ENCODE measurements around the gene CTF1.
"Not testable (repeated sequence)": the region's sequence is repeated elsewhere in the genome, so short reads cannot be mapped to it uniquely, and the experiment has no call there.

The CTF1 gene

GRCh38 chr16:30889721-30890120 is 6.7 kb upstream of the CTF1 start:
- H3K27me3 ChIP-seq (ENCODE audit: low read depth, low read length) = no peaks in the 10 kb centered on the region
- H3K27ac ChIP-seq (ENCODE audit: low read length) = no peak overlapping the region
- no peak overlapping the region for H3K4me3 ChIP-seq (ENCODE audit: low read depth in 1 of 2, low read length in 2 of 2)
- no peaks in the 10 kb centered on the region for H3K9me3 ChIP-seq (ENCODE audit: control insufficient read depth in 1 of 2, low read length in 2 of 2)
- H3K36me3 ChIP-seq (ENCODE audit: control insufficient read depth in 1 of 2, insufficient read depth in 2 of 2, low read length in 2 of 2) = peaks cover 6 to 34% of the 10 kb centered on the region in 2 donors
- H3K4me1 ChIP-seq (ENCODE audit: control insufficient read depth in 1 of 2, insufficient read depth in 2 of 2, low read length in 2 of 2) = peaks cover 14 to 19% of the 10 kb centered on the region in 2 donors

GRCh38 chr16:30891043-30891823 is 5.2 kb upstream of the CTF1 start:
- Histone ChIP-seq H3K36me3 (ENCODE audit: control insufficient read depth in 1 of 2, insufficient read depth in 2 of 2, low read length in 2 of 2) (peaks cover 6 to 25% of the 10 kb centered on the region in 2 donors), H3K4me1 (ENCODE audit: control insufficient read depth in 1 of 2, insufficient read depth in 2 of 2, low read length in 2 of 2) (peaks cover 25 to 29% of the 10 kb centered on the region in 2 donors)
- not testable (repeated sequence) for H3K27ac ChIP-seq (ENCODE audit: low read length); H3K4me3 ChIP-seq (ENCODE audit: low read depth in 1 of 2, low read length in 2 of 2); H3K27me3 ChIP-seq (ENCODE audit: low read depth, low read length); H3K9me3 ChIP-seq (ENCODE audit: control insufficient read depth in 1 of 2, low read length in 2 of 2)

- Histone ChIP-seq H3K4me1 (ENCODE audit: control insufficient read depth in 1 of 2, insufficient read depth in 2 of 2, low read length in 2 of 2) (peaks cover 25 to 34% of the 10 kb centered on the region in 2 donors), H3K9me3 (ENCODE audit: control insufficient read depth in 1 of 2, low read length in 2 of 2) (no peaks in the 10 kb centered on the region), H3K4me3 (ENCODE audit: low read depth in 1 of 2, low read length in 2 of 2) (peak overlapping the region; percentile 73 to 89), H3K27me3 (ENCODE audit: low read depth, low read length) (no peaks in the 10 kb centered on the region), H3K36me3 (ENCODE audit: control insufficient read depth in 1 of 2, insufficient read depth in 2 of 2, low read length in 2 of 2) (peaks cover 6 to 25% of the 10 kb centered on the region in 2 donors), H3K27ac (ENCODE audit: low read length) (no peak overlapping the region)
Measured at GRCh38 chr16:30892670-30893416, 3.6 kb upstream of the CTF1 start.

- H3K4me1 ChIP-seq (ENCODE audit: control insufficient read depth in 1 of 2, insufficient read depth in 2 of 2, low read length in 2 of 2) = peaks cover 25 to 34% of the 10 kb centered on the region in 2 donors
- no peaks in the 10 kb centered on the region for H3K27me3 ChIP-seq (ENCODE audit: low read depth, low read length)
- peak overlapping the region; percentile 69 for H3K27ac ChIP-seq (ENCODE audit: low read length)
Measured at GRCh38 chr16:30893417-30893743, 3.0 kb upstream of the CTF1 start.

DNA sequence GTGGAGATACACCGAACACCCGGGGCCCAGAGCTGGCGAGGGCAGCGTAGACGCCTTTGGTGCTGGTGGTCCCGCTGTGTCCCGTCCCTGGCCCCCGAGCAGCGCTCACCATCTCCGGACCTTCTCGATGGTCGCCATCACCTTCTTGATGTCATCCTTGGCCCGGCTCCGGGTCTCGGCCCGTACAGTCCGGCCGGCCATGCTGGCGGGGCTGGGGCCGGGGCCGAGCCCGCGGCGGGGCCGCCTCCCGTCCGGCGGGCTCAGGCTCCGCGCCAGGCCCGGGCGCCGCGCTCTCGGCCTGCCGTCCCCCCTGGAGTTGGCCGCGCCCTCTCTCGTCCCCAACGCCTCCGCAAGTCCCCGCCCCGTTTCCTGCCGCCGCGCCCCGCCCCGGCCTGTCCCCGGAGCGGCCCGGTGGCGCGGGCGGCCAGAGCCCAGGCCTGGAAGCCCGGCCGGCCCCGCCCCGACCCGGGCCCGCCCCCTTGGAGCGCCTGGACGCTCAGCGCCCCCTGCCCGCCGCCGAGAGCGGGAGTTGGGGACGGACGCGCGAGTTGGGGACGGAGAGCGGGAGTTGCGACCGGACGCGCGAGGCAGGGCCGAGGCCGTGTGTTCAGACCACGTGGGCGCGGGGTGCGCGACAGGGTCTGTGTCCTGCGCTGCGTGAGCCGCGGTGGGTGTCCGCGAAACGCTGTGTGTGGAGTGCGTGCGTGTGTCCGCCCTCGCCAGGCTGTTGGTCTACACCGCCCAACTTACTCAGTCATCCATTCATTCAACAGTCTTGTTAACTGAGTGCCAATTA is 2.5 kb upstream of the CTF1 start, which contains the start of gene BCL7C:
TSS of gene BCL7C (minus strand) at position 334 of the 796 bp plus-strand sequence. CDS start at position 201, 133 bp downstream.
- H3K4me3 ChIP-seq (ENCODE audit: low read depth in 1 of 2, low read length in 2 of 2) = peak within 1 kb of the TSS; percentile 73 to 89
- H3K27me3 ChIP-seq (ENCODE audit: low read depth, low read length) = no peaks in the 10 kb centered on the region
- no peaks in the 10 kb centered on the region for H3K9me3 ChIP-seq (ENCODE audit: control insufficient read depth in 1 of 2, low read length in 2 of 2)
- peak within 1 kb of the TSS; percentile 76 for H3K27ac ChIP-seq (ENCODE audit: low read length)
- H3K4me1 ChIP-seq (ENCODE audit: control insufficient read depth in 1 of 2, insufficient read depth in 2 of 2, low read length in 2 of 2) = peaks cover 25 to 34% of the 10 kb centered on the region in 2 donors
- peaks cover 2 to 17% of the 10 kb centered on the region in 2 donors for H3K36me3 ChIP-seq (ENCODE audit: control insufficient read depth in 1 of 2, insufficient read depth in 2 of 2, low read length in 2 of 2)

More at GRCh38 chr16:30893417-30893743, 3.0 kb upstream of the CTF1 start:
- Histone ChIP-seq H3K9me3 (ENCODE audit: control insufficient read depth in 1 of 2, low read length in 2 of 2) (no peaks in the 10 kb centered on the region), H3K36me3 (ENCODE audit: control insufficient read depth in 1 of 2, insufficient read depth in 2 of 2, low read length in 2 of 2) (peaks cover 6 to 22% of the 10 kb centered on the region in 2 donors), H3K4me3 (ENCODE audit: low read depth in 1 of 2, low read length in 2 of 2) (peak overlapping the region; percentile 73 to 89)

DNA sequence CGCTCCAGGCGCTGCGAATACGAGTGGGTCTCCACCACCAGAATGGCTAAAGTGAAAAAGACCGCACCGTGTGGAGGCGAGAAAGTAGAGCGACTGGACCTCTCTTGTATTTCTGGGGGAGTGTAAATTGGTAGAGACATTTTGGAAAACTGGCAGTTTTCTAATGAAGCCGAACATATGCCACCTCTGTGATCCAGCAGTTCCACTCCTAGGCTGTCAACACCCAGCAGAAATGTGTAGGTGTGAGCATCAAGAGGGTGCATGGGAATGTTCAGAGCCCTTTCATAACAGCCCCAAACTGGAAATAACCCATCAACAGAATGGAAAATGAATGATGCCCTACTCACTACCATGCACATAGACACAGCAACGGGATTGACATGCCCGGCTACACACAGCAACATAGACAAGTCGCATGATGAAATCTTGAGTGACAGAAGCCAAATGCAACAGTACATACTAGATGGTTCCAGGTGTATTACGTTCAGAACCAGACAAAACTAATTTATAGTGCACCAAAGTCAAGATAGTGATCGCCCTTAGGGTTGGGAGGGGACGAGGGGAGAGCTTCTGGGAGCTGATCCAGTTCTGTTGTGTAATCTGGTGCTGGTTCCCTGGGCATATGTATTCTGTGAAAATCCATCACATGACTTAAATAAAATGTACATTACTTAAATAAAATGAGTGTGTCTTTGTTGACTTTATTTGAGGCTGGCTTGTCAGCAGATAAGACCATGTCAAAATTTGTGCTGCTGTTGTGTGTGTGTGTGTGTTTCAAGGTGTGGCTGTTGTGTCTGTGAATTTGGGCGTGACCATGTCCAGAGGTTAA is 1.7 kb upstream of the CTF1 start:
- Histone ChIP-seq H3K9me3 (ENCODE audit: control insufficient read depth in 1 of 2, low read length in 2 of 2) (no peaks in the 10 kb centered on the region), H3K27me3 (ENCODE audit: low read depth, low read length) (no peaks in the 10 kb centered on the region), H3K4me1 (ENCODE audit: control insufficient read depth in 1 of 2, insufficient read depth in 2 of 2, low read length in 2 of 2) (peaks cover 25 to 34% of the 10 kb centered on the region in 2 donors), H3K4me3 (ENCODE audit: low read depth in 1 of 2, low read length in 2 of 2) (peak overlapping the region; percentile 52 to 54), H3K36me3 (ENCODE audit: control insufficient read depth in 1 of 2, insufficient read depth in 2 of 2, low read length in 2 of 2) (peaks cover 0 to 9% of the 10 kb centered on the region in 2 donors), H3K27ac (ENCODE audit: low read length) (peak overlapping the region; percentile 76)

GRCh38 chr16:30895627-30896260 is 670 bp upstream of the CTF1 start:
- peak overlapping the region; percentile 64 to 73 for H3K4me3 ChIP-seq (ENCODE audit: low read depth in 1 of 2, low read length in 2 of 2)
- no peaks in the 10 kb centered on the region for H3K27me3 ChIP-seq (ENCODE audit: low read depth, low read length)
- H3K36me3 ChIP-seq (ENCODE audit: control insufficient read depth in 1 of 2, insufficient read depth in 2 of 2, low read length in 2 of 2) = peaks cover 0 to 8% of the 10 kb centered on the region in 2 donors
- peaks cover 25 to 34% of the 10 kb centered on the region in 2 donors for H3K4me1 ChIP-seq (ENCODE audit: control insufficient read depth in 1 of 2, insufficient read depth in 2 of 2, low read length in 2 of 2)
- no peaks in the 10 kb centered on the region for H3K9me3 ChIP-seq (ENCODE audit: control insufficient read depth in 1 of 2, low read length in 2 of 2)
- peak overlapping the region; percentile 94 for H3K27ac ChIP-seq (ENCODE audit: low read length)

GRCh38 chr16:30896889-30897733 is 697 bp downstream of the CTF1 start:
- Histone ChIP-seq H3K9me3 (ENCODE audit: control insufficient read depth in 1 of 2, low read length in 2 of 2) (no peaks in the 10 kb centered on the region), H3K27me3 (ENCODE audit: low read depth, low read length) (no peaks in the 10 kb centered on the region), H3K27ac (ENCODE audit: low read length) (peak overlapping the region; percentile 94), H3K4me1 (ENCODE audit: control insufficient read depth in 1 of 2, insufficient read depth in 2 of 2, low read length in 2 of 2) (peaks cover 25 to 34% of the 10 kb centered on the region in 2 donors), H3K4me3 (ENCODE audit: low read depth in 1 of 2, low read length in 2 of 2) (peak overlapping the region; percentile 64 to 73), H3K36me3 (ENCODE audit: control insufficient read depth in 1 of 2, insufficient read depth in 2 of 2, low read length in 2 of 2) (peaks cover 0 to 8% of the 10 kb centered on the region in 2 donors)

DNA sequence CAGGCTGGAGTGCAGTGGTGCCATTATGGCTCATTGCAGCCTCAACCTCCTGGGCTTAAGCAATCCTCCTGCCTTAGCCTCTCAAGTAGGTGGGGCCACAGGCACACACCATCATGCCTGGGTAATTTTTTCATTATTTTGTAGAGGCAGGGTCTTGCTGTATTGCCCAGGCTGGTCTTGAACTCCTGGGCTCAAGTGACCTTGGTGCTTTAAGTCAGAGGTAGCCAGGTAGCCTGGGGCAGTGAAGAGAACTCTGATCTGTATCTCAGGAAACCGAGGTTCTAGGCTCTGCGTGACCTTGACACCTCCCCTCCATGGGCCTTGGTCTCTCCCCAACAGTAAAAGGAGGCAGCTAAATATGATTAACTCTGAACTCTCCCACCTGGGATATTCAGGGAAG is 3.4 kb downstream of the CTF1 start:
- no peak overlapping the region for H3K27ac ChIP-seq (ENCODE audit: low read length)
- no peaks in the 10 kb centered on the region for H3K9me3 ChIP-seq (ENCODE audit: control insufficient read depth in 1 of 2, low read length in 2 of 2)
- H3K27me3 ChIP-seq (ENCODE audit: low read depth, low read length) = no peaks in the 10 kb centered on the region
- peaks cover 0 to 8% of the 10 kb centered on the region in 2 donors for H3K36me3 ChIP-seq (ENCODE audit: control insufficient read depth in 1 of 2, insufficient read depth in 2 of 2, low read length in 2 of 2)
- no peak overlapping the region for H3K4me3 ChIP-seq (ENCODE audit: low read depth in 1 of 2, low read length in 2 of 2)
- peaks cover 11 to 28% of the 10 kb centered on the region in 2 donors for H3K4me1 ChIP-seq (ENCODE audit: control insufficient read depth in 1 of 2, insufficient read depth in 2 of 2, low read length in 2 of 2)

Measured in muscle layer of duodenum (tissue), 2 donors.